ENCODE data around the gene FAM171A2. TPM values are rescaled to one million over a fixed set of nuclear protein-coding genes. Genes with fewer than 3 reads are reported as not detected.
"Not testable (repeated sequence)": the region's sequence is repeated elsewhere in the genome, so short reads cannot be mapped to it uniquely, and the experiment has no call there.

FAM171A2 gene
- total and polyA plus RNA-seq, 8 donors = 0.30 to 5.4 (median 0.31) TPM; not detected in 3

DNA sequence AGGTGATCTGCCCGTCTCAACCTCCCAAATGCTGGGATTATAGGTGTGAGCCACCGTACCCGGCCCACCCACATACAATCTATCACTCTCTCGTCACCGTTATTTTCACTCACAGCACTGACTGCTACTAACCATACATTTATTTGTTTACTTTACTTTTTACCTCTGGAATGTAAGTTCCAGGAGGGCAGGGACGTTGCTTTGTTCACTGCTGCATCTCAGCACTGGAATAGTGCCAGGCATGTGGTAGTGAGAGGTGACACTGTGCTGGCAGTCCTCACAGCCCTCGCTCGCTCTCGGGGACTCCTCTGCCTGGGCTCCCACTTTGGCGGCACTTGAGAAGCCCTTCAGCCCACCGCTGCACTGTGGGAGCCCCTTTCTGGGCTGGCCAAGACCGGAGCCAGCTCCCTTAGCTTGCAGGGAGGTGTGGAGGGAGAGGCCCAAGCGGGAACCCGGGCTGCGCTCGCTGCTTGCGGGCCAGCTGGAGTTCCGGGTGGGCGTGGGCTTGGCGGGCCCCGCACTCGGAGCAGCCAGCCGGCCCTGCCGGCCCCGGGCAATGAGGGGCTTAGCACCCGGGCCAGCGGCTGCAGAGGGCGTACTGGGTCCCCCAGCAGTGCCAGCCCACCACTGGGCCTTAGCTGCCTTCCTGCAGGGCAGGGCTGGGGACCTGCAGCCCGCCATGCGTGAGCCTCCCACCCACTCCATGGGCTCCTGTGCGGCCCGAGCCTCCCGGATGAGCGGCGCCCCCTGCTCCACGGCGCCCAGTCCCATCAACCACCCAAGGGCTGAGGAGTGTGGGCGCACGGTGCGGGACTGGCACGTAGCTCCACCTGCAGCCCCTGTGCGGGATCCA, 5.0 kb upstream of the FAM171A2 start:
- DNase-seq; intact Hi-C loops (cut with DNase I; ENCODE audit: low total_unique reads); H3K9me3 ChIP-seq; H3K4me3 ChIP-seq; H3K27ac ChIP-seq; H3K36me3 ChIP-seq; H3K4me1 ChIP-seq: not testable (repeated sequence)
- peaks cover 0 to 62% (median 12%) of the 10 kb centered on the region in 3 donors for H3K27me3 ChIP-seq
- WGBS, 5 donors = 88 to 94% (median 93%) methylated on average over 18 to 42 of the region's 42 CpGs

DNA sequence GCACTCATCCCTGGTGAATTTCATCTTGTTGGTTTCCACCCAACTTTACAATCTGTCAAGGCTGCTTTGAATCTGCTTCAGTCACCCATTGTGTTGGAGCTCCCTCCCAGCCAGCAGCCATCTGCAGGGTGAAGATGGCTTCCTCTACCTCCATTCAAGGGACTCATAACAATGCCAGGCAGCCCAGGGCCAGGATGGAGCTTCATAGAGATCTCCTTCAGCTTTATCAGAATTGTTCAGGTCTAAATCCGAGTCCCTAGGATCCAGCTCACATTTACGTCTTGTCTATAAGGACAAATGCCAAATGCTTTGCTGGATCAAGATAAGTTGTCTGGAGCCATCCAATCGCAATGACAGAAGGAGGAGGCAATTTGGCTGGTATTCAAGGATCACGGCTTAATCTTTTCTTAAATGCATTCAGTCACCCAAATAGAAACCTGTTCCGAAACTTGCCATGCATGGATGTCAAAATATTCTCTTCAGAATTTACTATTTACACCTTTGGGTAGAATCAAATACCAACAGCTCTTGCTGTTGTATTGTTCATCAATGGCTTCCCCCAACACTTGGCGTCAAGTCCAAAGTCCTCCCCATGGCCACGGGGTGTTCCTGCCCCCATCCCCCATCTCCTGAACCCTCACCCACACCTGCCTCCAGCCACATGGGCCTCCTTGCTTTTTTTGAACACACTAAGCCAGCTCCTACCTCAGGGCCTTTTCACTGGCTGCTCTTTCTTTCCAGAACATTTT, 3.8 kb upstream of the FAM171A2 start:
- Histone ChIP-seq H3K27me3 (peaks cover 0 to 68% (median 23%) of the 10 kb centered on the region in 3 donors), H3K9me3 (no peaks in the 10 kb centered on the region), H3K27ac (no peak overlapping the region), H3K36me3 (no peaks in the 10 kb centered on the region), H3K4me1 (peaks cover 16 to 19% (median 18%) of the 10 kb centered on the region in 4 donors), H3K4me3 (no peak overlapping the region)
- WGBS, 5 donors = 47 to 61% (median 53%) methylated on average over 7 of the region's 7 CpGs
- no peak for DNase-seq
- TF ChIP-seq POLR2A (IDR thresholded peaks at IDR 0.05) (no peak), POLR2AphosphoS5 (IDR thresholded peaks at IDR 0.05) (no peak), EP300 (IDR thresholded peaks at IDR 0.05) (no peak), CTCF (IDR thresholded peaks at IDR 0.05) (no peak)
- intact Hi-C loops (cut with DNase I; ENCODE audit: low total_unique reads) = no loop called here

- H3K27me3 ChIP-seq = peaks cover 0 to 67% (median 22%) of the 10 kb centered on the region in 3 donors
- DNase-seq; intact Hi-C loops (cut with DNase I; ENCODE audit: low total_unique reads); H3K4me3 ChIP-seq; H3K9me3 ChIP-seq; H3K36me3 ChIP-seq; H3K27ac ChIP-seq: not testable (repeated sequence)
- WGBS, 5 donors = 85 to 90% (median 89%) methylated on average over 5 of the region's 5 CpGs
- H3K4me1 ChIP-seq = peaks cover 18 to 37% (median 31%) of the 10 kb centered on the region in 4 donors
These were observed 1.4 kb upstream of the FAM171A2 start for GRCh38 chr17:44365051-44365450.

- H3K4me1 ChIP-seq = peaks cover 18 to 41% (median 31%) of the 10 kb centered on the region in 4 donors
- no peak for TF ChIP-seq POLR2A (IDR thresholded peaks at IDR 0.05)
- no peak for TF ChIP-seq CTCF (IDR thresholded peaks at IDR 0.05)
- no peak for TF ChIP-seq EP300 (IDR thresholded peaks at IDR 0.05)
- no peak for TF ChIP-seq POLR2AphosphoS5 (IDR thresholded peaks at IDR 0.05)
- no peaks in the 10 kb centered on the region for H3K9me3 ChIP-seq
- intact Hi-C loops (cut with DNase I; ENCODE audit: low total_unique reads) = no loop called here
- H3K4me3 ChIP-seq = peak overlapping the region; percentile 57 to 81 (median 68)
- H3K27ac ChIP-seq = peak overlapping the region in 2 of 5 donors; percentile 10 to 77
- peaks cover 0 to 57% (median 15%) of the 10 kb centered on the region in 3 donors for H3K27me3 ChIP-seq
- DNase-seq = peak in 1 of 2 donors; percentile 74
- no peaks in the 10 kb centered on the region for H3K36me3 ChIP-seq
- 0 to 4% (median 1%) methylated on average over 6 to 45 of the region's 45 CpGs for WGBS, 5 donors
These were observed 572 bp downstream of the FAM171A2 start for GRCh38 chr17:44362949-44363612.

GRCh38 chr17:44362459-44362948, 1.1 kb downstream of the FAM171A2 start:
- H3K9me3 ChIP-seq = no peaks in the 10 kb centered on the region
- peaks cover 0 to 57% (median 15%) of the 10 kb centered on the region in 3 donors for H3K27me3 ChIP-seq
- H3K4me3 ChIP-seq = peak overlapping the region; percentile 57 to 81 (median 68)
- H3K27ac ChIP-seq = peak overlapping the region in 1 of 5 donors; percentile 77
- peaks cover 18 to 41% (median 31%) of the 10 kb centered on the region in 4 donors for H3K4me1 ChIP-seq
- H3K36me3 ChIP-seq = no peaks in the 10 kb centered on the region
- peak in 1 of 2 donors; percentile 63 for DNase-seq
- TF ChIP-seq POLR2A (IDR thresholded peaks at IDR 0.05) = no peak
- TF ChIP-seq EP300 (IDR thresholded peaks at IDR 0.05) = no peak
- no peak for TF ChIP-seq POLR2AphosphoS5 (IDR thresholded peaks at IDR 0.05)
- no peak for TF ChIP-seq CTCF (IDR thresholded peaks at IDR 0.05)
- intact Hi-C loops (cut with DNase I; ENCODE audit: low total_unique reads) = no loop called here
- 19 to 25% (median 20%) methylated on average over 6 to 11 of the region's 11 CpGs for WGBS, 5 donors

All from stomach (tissue), 9 donors.